ENCODE measurements around the gene ANKRD27. TPM values are rescaled to one million over a fixed set of nuclear protein-coding genes. Genes with fewer than 3 reads are reported as not detected.

Gene ANKRD27
- total RNA-seq, 1 experiment from 2014 or later, result 48.1 TPM

DNA sequence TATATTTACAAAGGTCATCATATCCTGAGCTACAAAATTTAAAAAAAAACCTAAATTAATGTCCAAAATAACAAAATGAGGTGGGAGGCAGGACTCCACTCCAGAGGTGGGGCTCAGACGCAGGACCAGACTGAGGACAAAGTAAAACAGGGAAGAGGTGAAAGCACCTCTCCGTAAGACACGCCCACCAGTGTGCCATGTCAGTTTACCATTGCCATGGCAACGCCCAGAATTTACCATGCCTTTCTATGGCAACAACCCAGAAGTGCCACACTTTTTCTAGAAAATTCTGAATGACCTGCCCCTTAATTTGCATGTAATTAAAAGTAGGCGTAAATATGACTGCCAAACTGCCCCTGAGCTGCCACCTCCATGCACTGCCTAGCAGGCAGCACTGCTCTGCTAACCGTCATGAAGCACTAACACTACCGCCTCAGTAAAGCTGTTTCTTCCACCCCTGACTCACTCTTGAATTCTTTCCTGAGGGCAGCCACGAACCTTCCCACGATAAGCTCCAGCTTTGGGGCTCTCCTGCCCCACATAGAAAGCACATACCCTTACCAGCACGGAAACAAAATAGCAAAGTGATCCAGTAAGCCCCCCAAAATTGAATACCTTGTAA lies 116.3 kb downstream of the ANKRD27 start:
- Histone ChIP-seq H3K9ac (ENCODE audit: low read length) (no peak overlapping the region), H3K4me1 (ENCODE audit: control insufficient read depth in 1 of 2, insufficient read depth in 2 of 2, low read length in 2 of 2) (no peaks in the 10 kb centered on the region), H3K27me3 (ENCODE audit: insufficient read depth, low read length) (no peaks in the 10 kb centered on the region), H3K27ac (ENCODE audit: low read depth, low read length) (no peak overlapping the region), H3K9me2 (ENCODE audit: insufficient read depth) (no peaks in the 10 kb centered on the region), H4K20me1 (ENCODE audit: insufficient read depth) (no peaks in the 10 kb centered on the region), H2AFZ (ENCODE audit: low read depth, low read length, poor library complexity, severe bottlenecking) (no peak overlapping the region), H3K4me3 (replicated peaks in 1 of 2; ENCODE audit: low read depth in 1 of 2, low read length in 2 of 2) (no peak overlapping the region), H3K4me2 (ENCODE audit: low read length) (no peak overlapping the region), H3K9me3 (ENCODE audit: control insufficient read depth in 1 of 2, insufficient read depth in 1 of 2, low read depth in 1 of 2, low read length in 2 of 2) (no peaks in the 10 kb centered on the region), H3K36me3 (ENCODE audit: control insufficient read depth in 1 of 2, insufficient read depth in 2 of 2, low read length in 2 of 2) (no peaks in the 10 kb centered on the region), H3K79me2 (ENCODE audit: insufficient read depth, low read length) (no peaks in the 10 kb centered on the region)
- POLR2A ChIA-PET, result no interaction called here
- RAD21 ChIA-PET (ENCODE audit: low non-redundant PET in 1 of 2, low total read pairs in 2 of 2, uncharacterized antibody in 2 of 2, unreplicated experiment in 2 of 2), result no interaction called here
- CTCF ChIA-PET, result no interaction called here
- DNase-seq (ENCODE audit: low read depth, low spot score), result no peak
- TF ChIP-seq EGR1 (IDR thresholded peaks at IDR 0.05; ENCODE audit: low read depth) (no peak), RAD21 (IDR thresholded peaks at IDR 0.05; ENCODE audit: low read depth) (no peak), TCF7L2 (IDR thresholded peaks at IDR 0.05; ENCODE audit: borderline replicate concordance, extremely low read depth, insufficient read depth, insufficient read length) (no peak)
- TF ChIP-seq, protein P1, sequence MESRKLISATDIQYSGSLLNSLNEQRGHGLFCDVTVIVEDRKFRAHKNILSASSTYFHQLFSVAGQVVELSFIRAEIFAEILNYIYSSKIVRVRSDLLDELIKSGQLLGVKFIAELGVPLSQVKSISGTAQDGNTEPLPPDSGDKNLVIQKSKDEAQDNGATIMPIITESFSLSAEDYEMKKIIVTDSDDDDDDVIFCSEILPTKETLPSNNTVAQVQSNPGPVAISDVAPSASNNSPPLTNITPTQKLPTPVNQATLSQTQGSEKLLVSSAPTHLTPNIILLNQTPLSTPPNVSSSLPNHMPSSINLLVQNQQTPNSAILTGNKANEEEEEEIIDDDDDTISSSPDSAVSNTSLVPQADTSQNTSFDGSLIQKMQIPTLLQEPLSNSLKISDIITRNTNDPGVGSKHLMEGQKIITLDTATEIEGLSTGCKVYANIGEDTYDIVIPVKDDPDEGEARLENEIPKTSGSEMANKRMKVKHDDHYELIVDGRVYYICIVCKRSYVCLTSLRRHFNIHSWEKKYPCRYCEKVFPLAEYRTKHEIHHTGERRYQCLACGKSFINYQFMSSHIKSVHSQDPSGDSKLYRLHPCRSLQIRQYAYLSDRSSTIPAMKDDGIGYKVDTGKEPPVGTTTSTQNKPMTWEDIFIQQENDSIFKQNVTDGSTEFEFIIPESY (IDR thresholded peaks at IDR 0.05; ENCODE audit: extremely low read depth, insufficient replicate concordance, low read length), result no peak
- intact Hi-C loops (cut with micrococcal nuclease), result no loop called here
- no peak for ATAC-seq
- BruUV-seq (replicated peaks), result no TSS peak

DNA sequence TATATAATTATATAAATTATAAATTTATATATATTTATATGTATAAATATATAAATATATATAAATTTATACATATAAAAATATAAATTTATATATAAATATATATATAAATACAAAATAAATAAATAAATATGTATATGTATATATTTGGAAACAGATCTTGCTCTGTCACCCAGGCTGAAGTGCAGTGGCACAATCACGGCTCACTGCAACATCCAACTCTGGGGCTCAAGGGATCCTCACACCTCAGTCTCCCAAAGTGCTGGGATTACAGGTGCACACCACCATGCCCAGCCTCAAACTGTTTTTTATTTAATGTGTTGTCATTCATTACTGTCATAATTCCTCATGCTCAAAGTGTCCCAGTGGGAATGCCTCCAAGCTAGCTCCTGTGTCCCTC lies 119.2 kb downstream of the ANKRD27 start:
- no peaks in the 10 kb centered on the region for H3K27me3 ChIP-seq (ENCODE audit: insufficient read depth, low read length)
- no peak overlapping the region for H3K4me2 ChIP-seq (ENCODE audit: low read length)
- intact Hi-C loops (cut with micrococcal nuclease), result no loop called here
- no peaks in the 10 kb centered on the region for H3K36me3 ChIP-seq (ENCODE audit: control insufficient read depth in 1 of 2, insufficient read depth in 2 of 2, low read length in 2 of 2)
- no peaks in the 10 kb centered on the region for H3K79me2 ChIP-seq (ENCODE audit: insufficient read depth, low read length)
- CTCF ChIA-PET, result no interaction called here
- BruUV-seq (replicated peaks), result no TSS peak
- no peak for ATAC-seq
- H3K9me2 ChIP-seq (ENCODE audit: insufficient read depth), result no peaks in the 10 kb centered on the region
- H3K4me3 ChIP-seq (replicated peaks in 1 of 2; ENCODE audit: low read depth in 1 of 2, low read length in 2 of 2), result no peak overlapping the region
- no peaks in the 10 kb centered on the region for H3K4me1 ChIP-seq (ENCODE audit: control insufficient read depth in 1 of 2, insufficient read depth in 2 of 2, low read length in 2 of 2)
- POLR2A ChIA-PET, result no interaction called here
- no peak overlapping the region for H3K27ac ChIP-seq (ENCODE audit: low read depth, low read length)
- no peak overlapping the region for H2AFZ ChIP-seq (ENCODE audit: low read depth, low read length, poor library complexity, severe bottlenecking)
- RAD21 ChIA-PET (ENCODE audit: low non-redundant PET in 1 of 2, low total read pairs in 2 of 2, uncharacterized antibody in 2 of 2, unreplicated experiment in 2 of 2), result no interaction called here
- no peaks in the 10 kb centered on the region for H3K9me3 ChIP-seq (ENCODE audit: control insufficient read depth in 1 of 2, insufficient read depth in 1 of 2, low read depth in 1 of 2, low read length in 2 of 2)
- H4K20me1 ChIP-seq (ENCODE audit: insufficient read depth), result no peaks in the 10 kb centered on the region
- no peak for DNase-seq (ENCODE audit: low read depth, low spot score)
- no peak overlapping the region for H3K9ac ChIP-seq (ENCODE audit: low read length)
- TF ChIP-seq CEBPB (IDR thresholded peaks at IDR 0.05; ENCODE audit: low read depth) (no peak), SP1 (IDR thresholded peaks at IDR 0.05; ENCODE audit: low read depth) (no peak), FOSL1 (IDR thresholded peaks at IDR 0.05; ENCODE audit: low read depth) (no peak), POLR2AphosphoS5 (IDR thresholded peaks at IDR 0.05; ENCODE audit: low read depth, low read length) (no peak), EZH2phosphoT487 (IDR thresholded peaks at IDR 0.05; ENCODE audit: borderline replicate concordance) (no peak), ELF1 (IDR thresholded peaks at IDR 0.05; ENCODE audit: borderline replicate concordance, low read depth) (no peak), JUND (IDR thresholded peaks at IDR 0.05) (no peak), SRF (IDR thresholded peaks at IDR 0.05; ENCODE audit: low read depth) (no peak), POLR2A (IDR thresholded peaks at IDR 0.05; ENCODE audit: borderline replicate concordance, extremely low read depth, insufficient read depth, insufficient read length) (no peak), EGR1 (IDR thresholded peaks at IDR 0.05; ENCODE audit: low read depth) (no peak)
- TF ChIP-seq, protein P1 (IDR thresholded peaks at IDR 0.05; ENCODE audit: extremely low read depth, insufficient replicate concordance, low read length), result no peak
- TF ChIP-seq, protein P2, sequence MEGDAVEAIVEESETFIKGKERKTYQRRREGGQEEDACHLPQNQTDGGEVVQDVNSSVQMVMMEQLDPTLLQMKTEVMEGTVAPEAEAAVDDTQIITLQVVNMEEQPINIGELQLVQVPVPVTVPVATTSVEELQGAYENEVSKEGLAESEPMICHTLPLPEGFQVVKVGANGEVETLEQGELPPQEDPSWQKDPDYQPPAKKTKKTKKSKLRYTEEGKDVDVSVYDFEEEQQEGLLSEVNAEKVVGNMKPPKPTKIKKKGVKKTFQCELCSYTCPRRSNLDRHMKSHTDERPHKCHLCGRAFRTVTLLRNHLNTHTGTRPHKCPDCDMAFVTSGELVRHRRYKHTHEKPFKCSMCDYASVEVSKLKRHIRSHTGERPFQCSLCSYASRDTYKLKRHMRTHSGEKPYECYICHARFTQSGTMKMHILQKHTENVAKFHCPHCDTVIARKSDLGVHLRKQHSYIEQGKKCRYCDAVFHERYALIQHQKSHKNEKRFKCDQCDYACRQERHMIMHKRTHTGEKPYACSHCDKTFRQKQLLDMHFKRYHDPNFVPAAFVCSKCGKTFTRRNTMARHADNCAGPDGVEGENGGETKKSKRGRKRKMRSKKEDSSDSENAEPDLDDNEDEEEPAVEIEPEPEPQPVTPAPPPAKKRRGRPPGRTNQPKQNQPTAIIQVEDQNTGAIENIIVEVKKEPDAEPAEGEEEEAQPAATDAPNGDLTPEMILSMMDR (IDR thresholded peaks at IDR 0.05 in 2 of 3, conservative IDR thresholded peaks at IDR 0.05 in 1 of 3; ENCODE audit: borderline replicate concordance in 1 of 3, insufficient read depth in 1 of 3, low read depth in 2 of 3, low read length in 2 of 3), result no peak
- TF ChIP-seq, protein P3, sequence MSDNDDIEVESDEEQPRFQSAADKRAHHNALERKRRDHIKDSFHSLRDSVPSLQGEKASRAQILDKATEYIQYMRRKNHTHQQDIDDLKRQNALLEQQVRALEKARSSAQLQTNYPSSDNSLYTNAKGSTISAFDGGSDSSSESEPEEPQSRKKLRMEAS (IDR thresholded peaks at IDR 0.05), result no peak
